Ishikawa (cell line): ENCODE measurements around the gene MYLK3.

Experiments
- CEBPB ChIP-seq: IDR thresholded peaks from 2 replicates; pipeline ENCODE4 v1.6.1; 2012
- CREB1 ChIP-seq: IDR thresholded peaks from 2 replicates; pipeline ENCODE4 v1.6.1; 2012; ENCODE audit warnings: low read depth
- EGR1 ChIP-seq: IDR thresholded peaks from 2 replicates; pipeline ENCODE4 v1.6.1; 2012
- EP300 ChIP-seq: IDR thresholded peaks from 2 replicates; pipeline ENCODE4 v1.6.1; 2012; ENCODE audit warnings: borderline replicate concordance
- RAD21 ChIP-seq: IDR thresholded peaks from 2 replicates; pipeline ENCODE4 v1.6.1; 2012; ENCODE audit warnings: low read depth
- TAF1 ChIP-seq: IDR thresholded peaks from 2 replicates; pipeline ENCODE4 v1.6.1; 2012; ENCODE audit warnings: low read depth, mild to moderate bottlenecking
- TCF12 ChIP-seq: IDR thresholded peaks from 2 replicates; pipeline ENCODE4 v1.6.1; 2012; ENCODE audit warnings: low read depth
- TEAD4 ChIP-seq: IDR thresholded peaks from 2 replicates; pipeline ENCODE4 v1.6.1; 2012
- YY1 ChIP-seq: IDR thresholded peaks from 2 replicates; pipeline ENCODE4 v1.6.1; 2012; ENCODE audit warnings: low read depth
- ZBTB7A ChIP-seq: IDR thresholded peaks from 2 replicates; pipeline ENCODE4 v1.6.1; 2012; ENCODE audit warnings: low read depth
- TF ChIP-seq, protein P1 (sequence below): IDR thresholded peaks from 2 replicates; pipeline ENCODE4 v1.6.1; 2012
- TF ChIP-seq, protein P2 (sequence below): IDR thresholded peaks from 2 replicates; pipeline ENCODE4 v1.6.1; 2012; ENCODE audit warnings: low read depth, mild to moderate bottlenecking

DNA sequence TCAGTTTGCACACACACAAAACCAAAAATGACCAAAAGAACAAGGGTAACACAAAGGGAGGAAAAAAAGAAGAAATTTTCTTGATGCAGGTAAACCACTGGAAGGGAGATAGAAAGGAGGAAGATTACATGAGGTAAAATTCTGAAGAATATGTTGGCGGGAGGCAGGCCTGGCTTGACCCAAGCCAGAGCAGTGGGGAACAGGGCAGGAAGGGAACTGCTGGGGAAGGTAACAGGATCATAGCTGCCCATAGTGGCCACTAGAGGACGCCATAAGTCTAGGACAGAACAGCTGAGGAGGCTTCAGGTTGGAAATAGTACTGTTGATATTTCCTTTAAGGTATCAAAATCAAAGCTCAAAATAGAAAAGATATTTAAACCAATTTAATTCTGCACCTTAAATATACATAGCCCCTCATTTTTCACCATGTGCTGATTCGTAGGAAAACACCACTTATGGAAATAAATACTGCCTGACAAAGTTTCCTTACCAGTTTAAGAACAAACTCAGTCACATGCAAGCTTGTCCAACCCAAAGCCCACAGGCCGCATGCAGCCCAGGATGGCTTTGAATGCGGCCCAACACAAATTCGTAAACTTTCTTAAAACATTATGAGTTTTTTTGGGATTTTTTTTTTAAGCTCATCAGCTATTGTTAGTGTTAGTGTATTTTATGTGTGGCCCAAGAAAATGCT, 74.7 kb downstream of the MYLK3 start:
- TF ChIP-seq TCF12 (no peak), EP300 (no peak), YY1 (no peak), EGR1 (no peak), ZBTB7A (no peak), TAF1 (no peak), RAD21 (peak; percentile 81), CREB1 (no peak), CEBPB (no peak), TEAD4 (no peak)
- TF ChIP-seq, protein P1, sequence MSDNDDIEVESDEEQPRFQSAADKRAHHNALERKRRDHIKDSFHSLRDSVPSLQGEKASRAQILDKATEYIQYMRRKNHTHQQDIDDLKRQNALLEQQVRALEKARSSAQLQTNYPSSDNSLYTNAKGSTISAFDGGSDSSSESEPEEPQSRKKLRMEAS: no peak
- TF ChIP-seq, protein P2, sequence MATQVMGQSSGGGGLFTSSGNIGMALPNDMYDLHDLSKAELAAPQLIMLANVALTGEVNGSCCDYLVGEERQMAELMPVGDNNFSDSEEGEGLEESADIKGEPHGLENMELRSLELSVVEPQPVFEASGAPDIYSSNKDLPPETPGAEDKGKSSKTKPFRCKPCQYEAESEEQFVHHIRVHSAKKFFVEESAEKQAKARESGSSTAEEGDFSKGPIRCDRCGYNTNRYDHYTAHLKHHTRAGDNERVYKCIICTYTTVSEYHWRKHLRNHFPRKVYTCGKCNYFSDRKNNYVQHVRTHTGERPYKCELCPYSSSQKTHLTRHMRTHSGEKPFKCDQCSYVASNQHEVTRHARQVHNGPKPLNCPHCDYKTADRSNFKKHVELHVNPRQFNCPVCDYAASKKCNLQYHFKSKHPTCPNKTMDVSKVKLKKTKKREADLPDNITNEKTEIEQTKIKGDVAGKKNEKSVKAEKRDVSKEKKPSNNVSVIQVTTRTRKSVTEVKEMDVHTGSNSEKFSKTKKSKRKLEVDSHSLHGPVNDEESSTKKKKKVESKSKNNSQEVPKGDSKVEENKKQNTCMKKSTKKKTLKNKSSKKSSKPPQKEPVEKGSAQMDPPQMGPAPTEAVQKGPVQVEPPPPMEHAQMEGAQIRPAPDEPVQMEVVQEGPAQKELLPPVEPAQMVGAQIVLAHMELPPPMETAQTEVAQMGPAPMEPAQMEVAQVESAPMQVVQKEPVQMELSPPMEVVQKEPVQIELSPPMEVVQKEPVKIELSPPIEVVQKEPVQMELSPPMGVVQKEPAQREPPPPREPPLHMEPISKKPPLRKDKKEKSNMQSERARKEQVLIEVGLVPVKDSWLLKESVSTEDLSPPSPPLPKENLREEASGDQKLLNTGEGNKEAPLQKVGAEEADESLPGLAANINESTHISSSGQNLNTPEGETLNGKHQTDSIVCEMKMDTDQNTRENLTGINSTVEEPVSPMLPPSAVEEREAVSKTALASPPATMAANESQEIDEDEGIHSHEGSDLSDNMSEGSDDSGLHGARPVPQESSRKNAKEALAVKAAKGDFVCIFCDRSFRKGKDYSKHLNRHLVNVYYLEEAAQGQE: no peak
